Suprapubic skin (tissue), 4 donors: ENCODE results near the gene UBE2G1. TPM values are rescaled to one million over a fixed set of nuclear protein-coding genes. Genes with fewer than 3 reads are reported as not detected.

Source experiments
- DNase-seq, 2 donors: peaks; one replicate each; pipeline ENCODE4 v3.0.0-alpha.2; 2019; ENCODE audit warnings: low spot score in 2 of 2
- H3K27ac ChIP-seq: fragments of 200-600 bp; sonication (generic); one replicate; pipeline ENCODE4 v1.5.1; 2019
- H3K27me3 ChIP-seq: fragments of 200-600 bp; sonication (generic); one replicate; pipeline ENCODE4 v1.5.1; 2019
- H3K36me3 ChIP-seq: fragments of 200-600 bp; sonication (generic); one replicate; pipeline ENCODE4 v1.5.1; 2019
- H3K4me1 ChIP-seq: fragments of 200-600 bp; sonication (generic); one replicate; pipeline ENCODE4 v1.5.1; 2019
- H3K4me3 ChIP-seq: fragments of 200-600 bp; sonication (generic); one replicate; pipeline ENCODE4 v1.5.1; 2019; ENCODE audit warnings: mild to moderate bottlenecking
- H3K9me3 ChIP-seq: fragments of 200-600 bp; sonication (generic); one replicate; pipeline ENCODE4 v1.5.1; 2019
- CTCF ChIP-seq, 2 donors: fragments of 200-600 bp in 1 of 2; fragments of 450-650 bp in 1 of 2; sonication (generic) in 1 of 2; IDR thresholded peaks; one replicate each; pipeline ENCODE4 v1.5.1; 2016 to 2019; ENCODE audit warnings: antibody characterized with exemption in 2 of 2, mild to moderate bottlenecking in 1 of 2, moderate library complexity in 1 of 2
- EP300 ChIP-seq: sonication (generic); formaldehyde crosslinking; IDR thresholded peaks from one replicate; pipeline ENCODE4 v1.6.1; 2017; ENCODE audit warnings: antibody characterized with exemption
- POLR2A ChIP-seq, 2 donors: fragments of 450-650 bp; IDR thresholded peaks; one replicate each; pipeline ENCODE4 v1.6.1; 2017; ENCODE audit warnings: antibody characterized with exemption in 2 of 2, mild to moderate bottlenecking in 2 of 2, moderate library complexity in 2 of 2
- POLR2AphosphoS5 ChIP-seq, 3 donors: sonication (generic); formaldehyde crosslinking; IDR thresholded peaks; one replicate each; pipeline ENCODE4 v1.6.1; 2017; ENCODE audit warnings: antibody characterized with exemption in 3 of 3
- WGBS: methylation state at CpG from one replicate; pipeline ENCODE4 v1.1.5; 2018; 5-methylcytosine and 5-hydroxymethylcytosine counted together
- total RNA-seq, 4 donors: library from RNA; depleted of rRNA; stranded (reverse); fragments of >200 nt; gene quantifications; one replicate each; pipeline ENCODE4 v1.1.0, GENCODE V29; 2016

UBE2G1 gene
- total RNA-seq, 4 donors from 2014 or later = 53.4 to 75.4 (median 67.4) TPM

DNA sequence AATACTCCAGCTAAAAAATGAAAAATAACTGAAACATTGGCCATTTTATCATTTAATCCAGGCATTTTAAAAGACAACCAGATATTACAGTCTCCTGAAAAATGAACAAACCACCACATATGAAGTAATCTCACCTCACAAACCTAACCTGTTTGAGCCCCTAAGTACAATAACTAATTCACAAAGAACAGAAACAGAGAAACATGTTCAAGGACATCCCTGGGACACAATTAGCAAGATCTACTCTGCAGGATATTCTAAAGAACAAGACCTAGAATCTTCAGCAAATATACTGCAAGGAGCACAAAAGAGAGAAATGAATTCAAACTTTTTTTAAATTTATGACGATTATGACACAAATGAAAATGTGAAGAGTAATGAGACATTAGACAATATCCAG lies 51.9 kb downstream of the UBE2G1 start:
- DNase-seq = no peak
- Histone ChIP-seq H3K9me3 (no peaks in the 10 kb centered on the region), H3K27ac (no peak overlapping the region), H3K4me1 (peaks cover 69% of the 10 kb centered on the region), H3K36me3 (no peaks in the 10 kb centered on the region), H3K4me3 (no peak overlapping the region), H3K27me3 (no peaks in the 10 kb centered on the region)
- TF ChIP-seq POLR2AphosphoS5 (IDR thresholded peaks at IDR 0.05) (no peak), EP300 (no peak), POLR2A (IDR thresholded peaks at IDR 0.05) (no peak), CTCF (IDR thresholded peaks at IDR 0.05) (no peak)
- 57% methylated on average over 1 of the region's 1 CpG for WGBS

GRCh38 chr17:4314179-4314578 lies 52.3 kb downstream of the UBE2G1 start:
- TF ChIP-seq EP300 (no peak), CTCF (IDR thresholded peaks at IDR 0.05) (no peak), POLR2A (IDR thresholded peaks at IDR 0.05) (no peak), POLR2AphosphoS5 (IDR thresholded peaks at IDR 0.05) (no peak)
- DNase-seq = no peak
- Histone ChIP-seq H3K27me3 (no peaks in the 10 kb centered on the region), H3K27ac (no peak overlapping the region), H3K36me3 (no peaks in the 10 kb centered on the region), H3K9me3 (no peaks in the 10 kb centered on the region), H3K4me3 (no peak overlapping the region), H3K4me1 (peaks cover 71% of the 10 kb centered on the region)
- WGBS = 64% methylated on average over 3 of the region's 3 CpGs

DNA sequence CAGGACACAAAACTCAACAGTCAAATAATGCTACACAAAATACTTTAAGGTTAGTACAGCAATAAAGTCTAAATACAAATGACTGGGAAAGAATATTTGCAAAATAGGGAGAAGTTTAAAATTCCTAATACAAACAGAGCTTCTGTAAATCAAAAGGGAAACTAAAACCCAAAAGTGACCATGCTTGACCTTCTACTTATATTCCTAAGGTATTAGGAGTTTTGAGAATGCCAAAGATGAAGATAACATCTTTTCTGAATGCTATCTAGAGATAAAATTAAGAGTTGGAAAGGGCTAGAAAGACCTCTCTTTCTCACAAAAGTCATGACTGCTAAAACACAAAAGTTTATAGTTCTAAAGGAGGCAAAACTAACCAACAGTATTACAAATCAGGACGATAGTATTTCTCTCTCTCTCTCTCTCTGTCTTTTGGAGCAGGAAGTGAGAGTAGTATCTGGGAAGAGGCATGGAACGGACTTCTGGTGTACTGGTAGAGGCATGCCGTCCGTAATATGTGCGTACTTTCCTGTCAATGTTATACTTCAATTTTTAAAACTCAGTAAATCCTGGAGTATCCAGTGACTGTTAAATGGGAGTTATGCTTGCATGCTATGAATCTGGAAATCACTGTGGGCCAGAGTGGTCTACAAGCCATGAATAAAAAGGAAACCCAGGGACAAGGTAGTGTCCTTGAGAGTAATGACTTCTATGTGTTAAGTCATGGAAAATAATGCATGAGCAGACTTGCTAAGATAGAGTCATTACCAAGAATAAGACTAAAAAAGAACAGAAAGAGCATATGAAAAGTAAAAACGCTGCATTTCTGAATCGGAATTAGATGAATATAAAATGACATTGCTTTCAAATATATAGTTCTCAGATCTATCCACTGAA lies 53.0 kb downstream of the UBE2G1 start:
- DNase-seq = no peak
- no peak overlapping the region for H3K4me3 ChIP-seq
- H3K4me1 ChIP-seq = peaks cover 64% of the 10 kb centered on the region
- no peaks in the 10 kb centered on the region for H3K36me3 ChIP-seq
- no peak overlapping the region for H3K27ac ChIP-seq
- no peaks in the 10 kb centered on the region for H3K9me3 ChIP-seq
- H3K27me3 ChIP-seq = no peaks in the 10 kb centered on the region
- 54% methylated on average over 7 of the region's 7 CpGs for WGBS
- TF ChIP-seq CTCF (IDR thresholded peaks at IDR 0.05) (no peak), POLR2A (IDR thresholded peaks at IDR 0.05) (no peak), EP300 (no peak), POLR2AphosphoS5 (IDR thresholded peaks at IDR 0.05) (no peak)

DNA sequence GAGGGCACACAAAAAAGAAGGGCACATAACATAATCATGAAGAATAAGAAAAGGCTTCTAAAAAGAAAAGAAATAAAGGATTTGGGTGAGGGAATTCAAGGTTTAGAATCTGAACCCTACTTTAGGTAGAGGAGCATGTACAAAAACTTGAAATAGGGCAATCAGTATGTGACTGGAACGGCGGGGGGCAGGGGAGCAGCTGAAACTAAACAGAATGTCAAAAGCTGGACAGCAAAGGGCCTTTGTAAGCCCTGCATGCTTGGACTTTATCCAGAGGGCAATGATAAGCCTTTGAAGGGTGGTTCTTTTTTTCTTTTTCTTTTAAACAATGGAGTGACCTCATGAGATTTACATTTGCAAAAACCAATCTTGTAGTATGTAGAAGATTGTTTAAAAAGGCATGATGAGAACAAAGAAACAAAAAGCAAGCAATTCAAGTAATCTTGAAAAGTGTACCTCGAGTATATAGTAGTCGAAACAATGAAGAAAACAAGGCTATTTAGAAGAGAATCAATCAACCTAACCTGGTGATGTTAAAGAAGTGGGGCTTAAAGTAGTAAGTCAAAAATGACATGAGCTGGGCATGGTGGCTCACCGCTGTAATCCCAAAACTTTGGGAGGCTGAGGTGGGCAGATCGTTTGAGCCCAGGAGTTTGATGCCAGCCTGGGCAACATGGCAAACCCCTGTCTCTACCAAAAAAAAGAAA lies 56.0 kb downstream of the UBE2G1 start:
- WGBS = 79% methylated on average over 6 of the region's 6 CpGs
- H3K4me1 ChIP-seq = peaks cover 37% of the 10 kb centered on the region
- no peak for DNase-seq
- peaks cover 6% of the 10 kb centered on the region for H3K36me3 ChIP-seq
- no peaks in the 10 kb centered on the region for H3K9me3 ChIP-seq
- H3K27me3 ChIP-seq = no peaks in the 10 kb centered on the region
- no peak overlapping the region for H3K4me3 ChIP-seq
- TF ChIP-seq CTCF (IDR thresholded peaks at IDR 0.05) (no peak), POLR2A (IDR thresholded peaks at IDR 0.05) (no peak), POLR2AphosphoS5 (IDR thresholded peaks at IDR 0.05) (no peak), EP300 (no peak)
- H3K27ac ChIP-seq = no peak overlapping the region

GRCh38 chr17:4309897-4310296 lies 56.6 kb downstream of the UBE2G1 start:
- TF ChIP-seq POLR2AphosphoS5 (IDR thresholded peaks at IDR 0.05) (no peak), POLR2A (IDR thresholded peaks at IDR 0.05) (no peak), CTCF (IDR thresholded peaks at IDR 0.05) (no peak), EP300 (no peak)
- no peaks in the 10 kb centered on the region for H3K9me3 ChIP-seq
- H3K4me3 ChIP-seq = no peak overlapping the region
- WGBS = 29% methylated on average over 1 of the region's 1 CpG
- H3K27me3 ChIP-seq = no peaks in the 10 kb centered on the region
- H3K4me1 ChIP-seq = peaks cover 36% of the 10 kb centered on the region
- DNase-seq = no peak
- no peak overlapping the region for H3K27ac ChIP-seq
- peaks cover 10% of the 10 kb centered on the region for H3K36me3 ChIP-seq
